K562 (cell line): Measurements from ENCODE around the gene RRP9. TPM values are rescaled to one million over a fixed set of nuclear protein-coding genes. Genes with fewer than 3 reads are reported as not detected.

Experiments used
- ATAC-seq: fragments of 200-7000 bp; cut with Tn5 transposase; 3 replicates; pipeline ENCODE4 v1.9.1; 2020; ENCODE audit warnings: moderate library complexity
- BruUV-seq: library from RNA; stranded (reverse); fragments of 400-500 nt; replicated peaks from 2 replicates; lab custom pipeline; 2021; lab: Mats Ljungman, UMichigan
- CTCF ChIA-PET: fragments of 300-600 bp; formaldehyde crosslinking; extraction: SDS; loops from one replicate; lab custom pipeline; 2021; ENCODE audit warnings: low intra/inter-chr PET ratio; lab: Yijun Ruan, JAX
- POLR2A ChIA-PET: fragments of 300-600, 350-650 bp; sonication (Branson Sonifier 250); formaldehyde crosslinking; extraction: SDS; loops from one replicate; lab custom pipeline; 2021; ENCODE audit warnings: antibody characterized with exemption, inconsistent platforms; lab: Yijun Ruan, JAX
- DNase-seq, 4 experiments: peaks; one replicate each; pipeline versions ENCODE4 v3.0.0 to v3.0.0-alpha.2; 2011 to 2018; ENCODE audit warnings: low spot score in 3 of 4, mixed read lengths in 3 of 4; ENCODE audit errors: extremely low read depth in 1 of 4
- FAIRE-seq: peaks from 2 replicates; lab custom pipeline; 2011; peaks lifted over from hg19 to GRCh38; lab: Jason Lieb, UNC
- H2AFZ ChIP-seq: 2 replicates; pipeline ENCODE4 v1.6.0; 2011; ENCODE audit warnings: low read depth, low read length, control low read depth, inconsistent platforms
- H3K27ac ChIP-seq: fragments of 200-600 bp; 3 replicates; pipeline ENCODE4 v1.8.0; 2011; ENCODE audit warnings: low read depth, mild to moderate bottlenecking, control low read depth, inconsistent platforms, low read length, moderate library complexity, mixed read lengths; ENCODE audit errors: extremely low read depth
- H3K27me3 ChIP-seq, 2 experiments: fragments of 300-600 bp in 1 of 2; 2 replicates in 1 of 2; 3 replicates in 1 of 2; pipeline versions ENCODE4 v1.6.0 to v1.8.0; 2011; ENCODE audit warnings: inconsistent platforms in 2 of 2, low read length in 2 of 2, mild to moderate bottlenecking in 1 of 2, mixed read lengths in 1 of 2, moderate library complexity in 1 of 2; ENCODE audit not compliant: control insufficient read depth in 2 of 2, insufficient read depth in 2 of 2
- H3K36me3 ChIP-seq: fragments of 300-600 bp; 3 replicates; pipeline ENCODE4 v1.8.0; 2011; ENCODE audit warnings: mild to moderate bottlenecking, low read length, inconsistent platforms; ENCODE audit not compliant: control insufficient read depth, insufficient read depth
- H3K4me1 ChIP-seq, 2 experiments: fragments of 200-600 bp in 1 of 2; replicated peaks in 1 of 2; 2 replicates in 1 of 2; 3 replicates in 1 of 2; pipeline versions ENCODE4 v1.5.1 to v1.8.0; 2011; ENCODE audit warnings: inconsistent platforms in 2 of 2, low read length in 2 of 2, mild to moderate bottlenecking in 1 of 2, mixed read lengths in 1 of 2, moderate library complexity in 1 of 2; ENCODE audit not compliant: control insufficient read depth in 2 of 2, insufficient read depth in 2 of 2
- H3K4me2 ChIP-seq: 2 replicates; pipeline ENCODE4 v1.6.1; 2011; ENCODE audit warnings: low read length, control low read depth, inconsistent platforms, mixed read lengths; ENCODE audit not compliant: insufficient read depth
- H3K4me3 ChIP-seq: fragments of 200-600 bp; sonication (generic), shearing (Covaris generic); 2 replicates; pipeline ENCODE4 v1.5.1; 2016; ENCODE audit warnings: control low read depth, inconsistent platforms
- H3K79me2 ChIP-seq: fragments of 200-600 bp; 3 replicates; pipeline ENCODE4 v1.8.0; 2011; ENCODE audit warnings: low read length, inconsistent platforms; ENCODE audit not compliant: control insufficient read depth, insufficient read depth
- H3K9ac ChIP-seq, 2 experiments: 2 replicates each; pipeline versions ENCODE4 v1.6.0 to v1.6.1; 2011; ENCODE audit warnings: low read depth in 2 of 2, low read length in 2 of 2, control low read depth in 1 of 2, inconsistent platforms in 1 of 2, mild to moderate bottlenecking in 1 of 2, mixed read lengths in 1 of 2; ENCODE audit not compliant: insufficient read depth in 1 of 2
- H3K9me1 ChIP-seq: one replicate; pipeline ENCODE4 v1.6.0; 2011; ENCODE audit warnings: inconsistent platforms, mild to moderate bottlenecking, low read length, moderate library complexity; ENCODE audit not compliant: control insufficient read depth, insufficient read depth
- H3K9me3 ChIP-seq: replicated peaks from 2 replicates; pipeline ENCODE4 v1.5.1; 2011; ENCODE audit warnings: low read depth, low read length, inconsistent platforms; ENCODE audit not compliant: control insufficient read depth, insufficient read depth
- H4K20me1 ChIP-seq: replicated peaks from 2 replicates; pipeline ENCODE4 v1.6.1; 2011; ENCODE audit warnings: low read length, inconsistent platforms, mixed read lengths; ENCODE audit not compliant: control insufficient read depth, insufficient read depth
- ARID4B ChIP-seq: sonication (generic); formaldehyde crosslinking; IDR thresholded peaks from 2 replicates; pipeline ENCODE4 v1.8.0; 2022; ENCODE audit warnings: mild to moderate bottlenecking, missing genetic modification reagents
- BRCA1 ChIP-seq, 2 experiments: fragments of 450-650 bp in 1 of 2; sonication (generic) in 1 of 2; formaldehyde crosslinking in 1 of 2; IDR thresholded peaks; 2 replicates each; pipeline versions ENCODE4 v1.5.0 to v1.6.1; 2017 to 2020; ENCODE audit warnings: mild to moderate bottlenecking in 1 of 2, missing genetic modification reagents in 1 of 2
- HNRNPUL1 ChIP-seq: fragments of 200-400 bp; formaldehyde crosslinking; IDR thresholded peaks from 2 replicates; pipeline ENCODE4 v1.6.1; 2017; ENCODE audit warnings: low read length
- MYC ChIP-seq, 2 experiments: fragments of 250-450 bp in 1 of 2; sonication (Bioruptor Pico) in 1 of 2; IDR thresholded peaks; 2 replicates each; pipeline versions ENCODE4 v1.5.1 to v1.6.1; 2012 to 2021; ENCODE audit warnings: low read depth in 2 of 2, borderline replicate concordance in 1 of 2, improper control_type of control experiment in 1 of 2, low read length in 1 of 2, mild to moderate bottlenecking in 1 of 2, moderate library complexity in 1 of 2
- POLR2G ChIP-seq: fragments of 200-400 bp; formaldehyde crosslinking; IDR thresholded peaks from 2 replicates; pipeline ENCODE4 v1.6.1; 2017; ENCODE audit warnings: low read depth, mild to moderate bottlenecking, antibody characterized with exemption, low read length, moderate library complexity
- SMAD4 ChIP-seq: fragments of 250-450 bp; sonication (Bioruptor Pico); conservative IDR thresholded peaks from 2 replicates; pipeline ENCODE4 v1.8.0; 2021; ENCODE audit warnings: inconsistent platforms, mild to moderate bottlenecking, moderate library complexity
- ZBTB7A ChIP-seq: IDR thresholded peaks from 2 replicates; pipeline ENCODE4 v1.6.1; 2011; ENCODE audit warnings: low read depth, mild to moderate bottlenecking, low read length, moderate library complexity, borderline replicate concordance; ENCODE audit not compliant: control insufficient read depth
- WGBS: fragments of 100-300 bp; shearing (Covaris generic); methylation state at CpG from one replicate; pipeline ENCODE4 v1.1.6; 2016; ENCODE audit warnings: low coverage, mixed read lengths; ENCODE audit not compliant: insufficient coverage; ENCODE audit errors: missing lambda C conversion rate; 5-methylcytosine and 5-hydroxymethylcytosine counted together
- in situ Hi-C: fragments of 300-500 bp; cut with MboI; formaldehyde crosslinking; loops from 4 replicates; pipeline ENCODE4 v1.15.0; 2018; ENCODE audit warnings: inconsistent platforms, mixed read lengths
- intact Hi-C: fragments of 100-400 bp; cut with micrococcal nuclease; formaldehyde crosslinking; loops from 2 replicates; pipeline ENCODE4 v1.14.2; 2022
- polyA plus RNA-seq, 8 experiments: library from polyadenylated mRNA; depleted of rRNA in 4 of 8; stranded (reverse) in 5 of 8; unstranded in 3 of 8; fragments of >200 nt; fragmentation: Nextera tagmentation in 2 of 8; fragmentation: Illumina TruSeq in 1 of 8; extraction: Ambion mirVana in 2 of 8; extraction: Trizol in 1 of 8; gene quantifications; 2 replicates each; pipeline versions ENCODE4 v1.2.1 to v1.2.3, GENCODE V29; 2011 to 2014; ENCODE audit warnings: inconsistent platforms in 1 of 8, missing spikeins in 1 of 8
- total RNA-seq, 7 experiments: library from RNA; depleted of rRNA in 6 of 7; stranded (reverse); fragments of >200 nt in 6 of 7; fragmentation: Illumina TruSeq in 2 of 7; extraction: Trizol in 2 of 7; gene quantifications; 2 replicates each; pipeline versions ENCODE4 v1.2.1 to v1.2.3, GENCODE V29; 2011 to 2021; ENCODE audit warnings: low replicate concordance in 1 of 7
- TF ChIP-seq, protein P1 (sequence below), 2 experiments: IDR thresholded peaks; 2 replicates each; pipeline ENCODE4 v1.6.1; 2012; ENCODE audit warnings: improper control_type of control experiment in 2 of 2, low read depth in 2 of 2, low read length in 2 of 2, borderline replicate concordance in 1 of 2

RRP9 gene
- total and polyA plus RNA-seq, 9 of the 15 experiments (the other 6 are each of a cell fraction or from before 2014, with no cell fraction given) = 5.2 to 67.0 (median 45.9) TPM

GRCh38 chr3:51982838-51983577 is 41.3 kb upstream of the RRP9 start, which contains the start of gene ACY1:
Gene ACY1 (plus strand): TSS chr3:51983535. CDS start chr3:51984065, 530 bp downstream.
- ATAC-seq (peak; percentile 89), FAIRE-seq (peak; percentile 89), DNase-seq (peak; percentile 79 to 92 (median 88))
- H3K36me3 ChIP-seq = peaks cover 26% of the 10 kb centered on the region; the same call in 2 of the 3 replicates
- POLR2A ChIA-PET = interaction anchor here (0.6 to 5.2 kb wide), 11 partner anchors 9 to 1102 kb away, joined by 3 to 105 read pairs (median 3); partner anchors contain the start of genes ABHD14A, ABHD14B, PARP3 and RPL29
- H2AFZ ChIP-seq = peak within 1 kb of the TSS; percentile 69
- H3K9me3 ChIP-seq = no peaks in the 10 kb centered on the region
- no peaks in the 10 kb centered on the region for H4K20me1 ChIP-seq
- H3K27ac ChIP-seq = peak within 1 kb of the TSS; percentile 91
- H3K9me1 ChIP-seq = no peaks in the 10 kb centered on the region
- in situ Hi-C loops = no loop called here
- intact Hi-C loops = loop anchor here (1.0 kb wide), 1 partner anchor 8 kb away; no protein-coding TSS in a partner anchor
- peaks cover 35 to 67% of the 10 kb centered on the region in 2 experiments; a peak in 4 of 5 replicates for H3K4me1 ChIP-seq
- CTCF ChIA-PET = no interaction called here
- H3K79me2 ChIP-seq = peaks cover 47% of the 10 kb centered on the region
- no peaks in the 10 kb centered on the region for H3K27me3 ChIP-seq
- no TSS peak for BruUV-seq
- H3K9ac ChIP-seq = peak within 1 kb of the TSS; percentile 94 to 97
- H3K4me2 ChIP-seq = peak within 1 kb of the TSS; percentile 96
- 1% methylated on average over 31 of the region's 68 CpGs for WGBS
- peak within 1 kb of the TSS; percentile 55 for H3K4me3 ChIP-seq
- TF ChIP-seq BRCA1 (IDR thresholded peaks at IDR 0.05) (no peak), BRCA1 (CRISPR knock-in tag; IDR thresholded peaks at IDR 0.05) (0 out of 2 replicates have a peak, but pooled peaks have one; percentile 69), POLR2G (peak; percentile 95), ZBTB7A (peak; percentile 90), SMAD4 (peak; percentile 77), MYC (IDR thresholded peaks at IDR 0.05; ENCODE audit: low read depth, low read length) (peak; percentile 98), MYC (CRISPR knock-in tag; IDR thresholded peaks at IDR 0.05; ENCODE audit: borderline replicate concordance, low read depth) (no peak), ARID4B (CRISPR knock-in tag) (peak; percentile 45), HNRNPUL1 (no peak)
- TF ChIP-seq, protein P1, sequence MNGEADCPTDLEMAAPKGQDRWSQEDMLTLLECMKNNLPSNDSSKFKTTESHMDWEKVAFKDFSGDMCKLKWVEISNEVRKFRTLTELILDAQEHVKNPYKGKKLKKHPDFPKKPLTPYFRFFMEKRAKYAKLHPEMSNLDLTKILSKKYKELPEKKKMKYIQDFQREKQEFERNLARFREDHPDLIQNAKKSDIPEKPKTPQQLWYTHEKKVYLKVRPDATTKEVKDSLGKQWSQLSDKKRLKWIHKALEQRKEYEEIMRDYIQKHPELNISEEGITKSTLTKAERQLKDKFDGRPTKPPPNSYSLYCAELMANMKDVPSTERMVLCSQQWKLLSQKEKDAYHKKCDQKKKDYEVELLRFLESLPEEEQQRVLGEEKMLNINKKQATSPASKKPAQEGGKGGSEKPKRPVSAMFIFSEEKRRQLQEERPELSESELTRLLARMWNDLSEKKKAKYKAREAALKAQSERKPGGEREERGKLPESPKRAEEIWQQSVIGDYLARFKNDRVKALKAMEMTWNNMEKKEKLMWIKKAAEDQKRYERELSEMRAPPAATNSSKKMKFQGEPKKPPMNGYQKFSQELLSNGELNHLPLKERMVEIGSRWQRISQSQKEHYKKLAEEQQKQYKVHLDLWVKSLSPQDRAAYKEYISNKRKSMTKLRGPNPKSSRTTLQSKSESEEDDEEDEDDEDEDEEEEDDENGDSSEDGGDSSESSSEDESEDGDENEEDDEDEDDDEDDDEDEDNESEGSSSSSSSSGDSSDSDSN (IDR thresholded peaks at IDR 0.05; ENCODE audit: borderline replicate concordance in 1 of 2, low read depth in 2 of 2, low read length in 2 of 2) = peak; percentile 84 to 86; a peak in 2 of 4 replicates
